ENCODE results near the gene PLEKHO2.

- no peak for TF ChIP-seq CTCF (IDR thresholded peaks at IDR 0.05)
- TF ChIP-seq POLR2A (IDR thresholded peaks at IDR 0.05) = no peak
- TF ChIP-seq POLR2AphosphoS5 (IDR thresholded peaks at IDR 0.05) = no peak
Measured at GRCh38 chr15:64847876-64848716, 6.4 kb downstream of the PLEKHO2 start.
